GM19238 (cell line): ENCODE measurements around the gene SERPINE3.

Experiments used
- DNase-seq: peaks from one replicate; pipeline ENCODE4 v3.0.0; 2011; ENCODE audit warnings: low spot score; ENCODE audit not compliant: insufficient read length

The SERPINE3 gene

GRCh38 chr13:51339354-51339753, at the start of gene SERPINE3:
TSS of gene SERPINE3 (plus strand) at chr13:51339691. CDS start at chr13:51341092, 1,401 bp downstream.
- DNase-seq = no peak

GRCh38 chr13:51291341-51291740, 48.1 kb upstream of the SERPINE3 start:
- DNase-seq = no peak

GRCh38 chr13:51292000-51292565, 47.4 kb upstream of the SERPINE3 start:
- DNase-seq = no peak

- DNase-seq = no peak
Measured at GRCh38 chr13:51297556-51297955, 41.9 kb upstream of the SERPINE3 start.

GRCh38 chr13:51298812-51299211, 40.7 kb upstream of the SERPINE3 start:
- DNase-seq = no peak

GRCh38 chr13:51303063-51303552, 36.4 kb upstream of the SERPINE3 start:
- no peak for DNase-seq

- no peak for DNase-seq
Measured at GRCh38 chr13:51303882-51304281, 35.6 kb upstream of the SERPINE3 start.

- no peak for DNase-seq
Measured at GRCh38 chr13:51305271-51305967, 34.1 kb upstream of the SERPINE3 start.

GRCh38 chr13:51308781-51309180, 30.7 kb upstream of the SERPINE3 start:
- DNase-seq = no peak

GRCh38 chr13:51311231-51311630, 28.3 kb upstream of the SERPINE3 start:
- DNase-seq = no peak

GRCh38 chr13:51311957-51312520, 27.5 kb upstream of the SERPINE3 start:
- DNase-seq = no peak

GRCh38 chr13:51313619-51314018, 25.9 kb upstream of the SERPINE3 start:
- DNase-seq = no peak

- DNase-seq = no peak
Measured at GRCh38 chr13:51317262-51317661, 22.2 kb upstream of the SERPINE3 start.

- DNase-seq = no peak
Measured at GRCh38 chr13:51318015-51318414, 21.5 kb upstream of the SERPINE3 start.

GRCh38 chr13:51318876-51319275, 20.6 kb upstream of the SERPINE3 start:
- DNase-seq = no peak

- DNase-seq = no peak
Measured at GRCh38 chr13:51321836-51322235, 17.7 kb upstream of the SERPINE3 start.

- no peak for DNase-seq
Measured at GRCh38 chr13:51322826-51323225, 16.7 kb upstream of the SERPINE3 start.

GRCh38 chr13:51323824-51324511, 15.5 kb upstream of the SERPINE3 start:
- no peak for DNase-seq

- DNase-seq = no peak
Measured at GRCh38 chr13:51324714-51325420, 14.6 kb upstream of the SERPINE3 start.

- no peak for DNase-seq
Measured at GRCh38 chr13:51325837-51326236, 13.7 kb upstream of the SERPINE3 start.

GRCh38 chr13:51326777-51327176, 12.7 kb upstream of the SERPINE3 start:
- no peak for DNase-seq
